CD4-positive, alpha-beta T cell treated with Interleukin-15 for 1 hour (primary cell): Measurements from ENCODE around the gene CEACAM3.

Experiments
- DNase-seq: peaks from one replicate; pipeline ENCODE4 v3.0.0-alpha.2; 2020

CEACAM3 gene

DNA sequence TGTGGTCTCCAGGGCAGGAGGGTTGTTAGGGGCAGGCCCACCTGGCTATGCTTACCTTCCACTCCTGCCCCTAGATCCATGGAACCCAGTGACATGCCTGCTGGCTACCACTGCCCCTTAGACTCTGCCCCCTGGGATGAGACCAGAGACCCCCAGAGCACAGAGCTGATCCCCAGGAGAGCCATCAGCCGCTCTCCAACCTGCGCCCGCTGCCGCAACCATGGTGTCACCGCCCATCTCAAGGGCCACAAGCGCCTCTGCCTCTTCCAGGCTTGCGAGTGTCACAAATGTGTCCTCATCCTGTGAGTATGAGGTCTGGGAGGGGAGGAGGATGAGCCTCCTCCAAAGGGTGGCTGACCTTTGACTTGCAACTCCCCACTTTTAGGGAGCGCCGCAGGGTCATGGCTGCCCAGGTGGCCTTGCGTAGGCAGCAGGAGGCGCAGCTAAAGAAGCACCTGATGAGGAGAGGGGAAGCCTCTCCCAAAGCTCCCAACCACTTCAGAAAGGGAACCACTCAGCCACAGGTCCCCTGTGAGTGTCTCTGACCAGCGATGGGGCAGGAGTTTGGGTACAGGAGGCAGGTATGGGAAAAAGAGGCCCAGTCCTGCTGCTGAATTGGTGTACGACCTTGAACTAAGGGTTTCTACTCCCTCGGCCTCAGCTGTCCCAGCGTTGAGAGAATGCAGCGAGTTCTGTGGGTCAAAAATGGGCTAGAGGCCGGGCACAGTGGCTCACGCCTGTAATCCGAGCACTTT is 51.1 kb downstream of the CEACAM3 start:
- DNase-seq: no peak

DNA sequence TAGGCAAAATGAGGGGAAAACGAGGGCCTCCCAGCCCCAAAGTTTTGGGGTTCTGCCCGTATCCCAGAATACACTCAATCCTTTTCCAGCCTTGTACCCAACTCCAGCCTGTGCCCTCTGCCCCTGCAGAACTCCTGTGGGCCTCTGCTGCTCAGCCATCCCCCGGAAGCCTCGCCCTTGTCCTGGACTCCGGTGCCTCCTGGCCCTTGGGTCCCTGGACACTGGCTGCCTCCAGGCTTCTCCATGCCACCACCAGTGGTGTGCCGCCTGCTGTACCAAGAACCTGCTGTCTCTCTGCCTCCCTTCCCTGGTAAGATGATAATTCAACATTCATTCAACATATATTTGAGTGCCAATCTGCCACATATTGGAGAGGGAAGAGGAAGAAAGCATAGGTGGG is 52.3 kb downstream of the CEACAM3 start:
- DNase-seq: no peak

DNA sequence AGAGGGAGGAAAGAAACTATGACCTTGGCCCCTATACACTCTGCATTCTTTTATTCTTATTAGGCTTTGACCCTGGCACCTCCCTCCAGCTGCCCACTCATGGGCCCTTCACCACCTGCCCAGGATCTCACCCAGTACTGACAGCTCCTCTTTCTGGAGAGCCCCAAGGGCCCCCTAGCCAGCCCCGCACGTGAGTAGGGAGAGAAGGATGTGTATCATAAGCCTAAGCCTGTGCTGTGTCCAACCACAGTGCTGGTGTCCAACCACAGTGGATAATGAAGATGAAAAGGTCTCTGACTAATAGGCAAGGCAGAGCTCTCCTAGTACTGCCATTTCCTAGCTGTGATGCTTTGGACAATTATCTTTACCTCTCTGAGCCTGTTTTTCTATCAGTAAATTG is 52.7 kb downstream of the CEACAM3 start:
- no peak for DNase-seq

DNA sequence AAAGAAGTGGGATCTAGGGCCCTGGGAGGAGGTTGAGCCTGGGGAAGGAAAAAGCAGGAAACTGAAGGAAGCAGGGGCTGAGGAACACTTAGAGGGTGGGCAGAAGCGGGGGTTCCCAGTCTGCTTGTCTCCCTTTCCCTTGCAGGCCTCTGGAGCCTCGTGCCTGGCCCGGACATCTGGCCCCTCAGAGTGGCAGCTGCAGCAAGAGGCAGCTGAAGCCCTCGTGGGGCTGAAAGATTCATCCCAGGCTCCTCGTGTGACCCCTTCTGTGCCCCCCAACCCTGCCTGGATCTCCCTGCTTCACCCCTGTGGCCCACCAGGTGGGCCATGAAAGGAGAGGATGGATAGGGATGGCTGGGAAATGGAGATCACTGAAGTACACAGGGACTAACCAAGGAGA is 54.0 kb downstream of the CEACAM3 start:
- DNase-seq: no peak

DNA sequence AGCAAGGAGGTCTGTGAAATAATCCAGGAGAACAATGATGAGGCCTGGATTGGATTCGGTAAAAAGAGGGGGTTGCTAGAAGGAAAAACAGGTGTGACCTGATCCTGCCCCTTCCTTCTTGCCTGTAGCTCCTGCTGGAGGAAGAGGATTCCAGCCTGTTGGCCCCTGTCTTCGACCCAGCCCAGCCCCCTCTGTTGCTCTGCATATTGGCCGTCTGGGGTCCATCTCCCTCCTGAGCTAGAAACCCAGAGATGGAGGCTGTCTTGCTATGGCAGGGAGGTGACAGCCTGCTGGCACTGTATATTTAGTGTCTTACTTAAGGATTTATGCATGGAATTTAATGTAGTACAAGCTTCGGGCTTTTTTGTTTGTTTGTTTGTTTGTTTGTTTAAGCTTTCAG is 55.1 kb downstream of the CEACAM3 start:
- no peak for DNase-seq

DNA sequence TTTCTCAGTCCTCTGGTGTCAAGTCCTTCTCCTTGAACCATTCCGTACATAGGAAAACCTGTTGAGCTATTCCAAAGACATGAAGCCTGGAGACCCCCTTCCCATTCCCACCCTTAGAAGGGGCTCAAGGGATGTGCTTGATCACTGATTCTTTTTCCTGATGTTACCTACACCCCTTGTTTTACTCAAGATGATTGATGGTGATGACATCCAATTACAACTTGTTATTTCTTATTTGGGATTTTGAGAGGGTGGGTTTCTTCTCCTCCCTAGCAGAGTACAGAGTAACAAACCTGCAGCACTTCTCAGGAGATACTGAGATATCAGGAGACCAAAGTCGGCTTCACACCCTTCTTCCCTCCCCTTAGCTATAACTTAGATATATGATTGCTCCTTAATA is 57.0 kb downstream of the CEACAM3 start:
- no peak for DNase-seq

DNA sequence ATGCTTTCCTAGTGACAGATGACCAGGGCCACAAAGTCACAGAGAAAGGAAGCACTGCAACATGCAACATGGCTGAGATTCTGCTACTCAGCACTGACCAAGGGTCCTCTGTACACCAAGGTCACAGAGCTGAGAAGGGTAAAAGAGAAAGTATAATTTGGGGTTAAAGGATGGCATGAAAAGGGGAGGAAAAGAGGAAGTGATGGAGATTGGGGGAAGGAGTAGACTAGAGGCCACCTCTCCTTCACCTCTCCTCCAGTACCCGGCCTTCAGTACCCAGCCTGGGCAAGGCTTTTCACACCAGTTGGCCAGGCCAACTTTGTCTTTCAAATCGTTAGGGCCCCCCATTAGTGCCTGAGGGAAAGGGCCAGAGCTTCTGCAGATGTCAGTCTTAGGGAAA is 57.4 kb downstream of the CEACAM3 start:
- no peak for DNase-seq

DNA sequence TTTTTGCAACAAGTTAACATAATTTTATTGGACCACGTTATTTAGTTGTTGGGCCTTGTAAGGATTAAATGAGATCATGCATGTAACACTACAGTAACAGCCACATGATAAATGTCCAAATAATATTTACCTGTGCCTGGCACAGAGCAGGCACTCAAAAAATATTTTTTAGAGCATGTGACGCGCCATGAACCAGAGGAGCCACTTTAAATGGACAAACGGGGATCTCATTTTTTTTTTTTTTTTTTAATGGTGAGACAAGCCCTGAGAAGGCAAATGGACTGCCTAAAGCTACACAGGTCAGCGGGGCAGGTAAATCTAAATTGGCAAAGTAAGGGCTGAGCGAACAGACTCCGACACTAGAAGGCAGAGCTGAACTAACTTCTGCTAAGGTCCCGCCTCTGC is 62.8 kb downstream of the CEACAM3 start:
- no peak for DNase-seq

DNA sequence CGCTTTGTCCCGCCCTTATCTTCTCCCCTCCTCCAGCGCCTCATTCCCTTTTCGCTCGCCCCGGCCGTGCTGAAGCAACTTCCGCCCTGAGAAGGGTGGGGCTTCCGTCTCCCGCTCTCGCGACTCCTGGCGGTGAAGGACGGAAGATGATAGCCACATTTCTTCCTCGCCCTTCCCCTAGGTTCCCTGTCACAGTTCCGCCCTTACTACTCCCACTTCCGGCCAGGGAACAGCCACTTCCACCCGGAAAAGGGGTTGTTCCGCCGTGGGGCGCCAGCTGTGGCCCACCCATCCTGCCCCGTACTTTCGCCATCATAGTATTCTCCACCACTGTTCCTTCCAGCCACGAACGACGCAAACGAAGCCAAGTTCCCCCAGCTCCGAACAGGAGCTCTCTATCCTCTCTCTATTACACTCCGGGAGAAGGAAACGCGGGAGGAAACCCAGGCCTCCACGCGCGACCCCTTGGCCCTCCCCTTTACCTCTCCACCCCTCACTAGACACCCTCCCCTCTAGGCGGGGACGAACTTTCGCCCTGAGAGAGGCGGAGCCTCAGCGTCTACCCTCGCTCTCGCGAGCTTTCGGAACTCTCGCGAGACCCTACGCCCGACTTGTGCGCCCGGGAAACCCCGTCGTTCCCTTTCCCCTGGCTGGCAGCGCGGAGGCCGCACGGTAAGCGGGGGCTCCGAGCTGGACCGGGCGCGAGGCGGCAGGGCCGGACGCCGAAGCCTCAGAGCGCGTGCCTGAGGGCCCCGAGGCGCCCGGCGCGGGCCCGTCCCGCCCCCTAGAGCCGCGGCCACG is 63.4 kb downstream of the CEACAM3 start, which contains the start of gene RPS19:
TSS of gene RPS19 (plus strand) at position 638 of the 801 bp plus-strand sequence. CDS start 520 bp downstream, outside the sequence.
- DNase-seq: peak; percentile 97

DNA sequence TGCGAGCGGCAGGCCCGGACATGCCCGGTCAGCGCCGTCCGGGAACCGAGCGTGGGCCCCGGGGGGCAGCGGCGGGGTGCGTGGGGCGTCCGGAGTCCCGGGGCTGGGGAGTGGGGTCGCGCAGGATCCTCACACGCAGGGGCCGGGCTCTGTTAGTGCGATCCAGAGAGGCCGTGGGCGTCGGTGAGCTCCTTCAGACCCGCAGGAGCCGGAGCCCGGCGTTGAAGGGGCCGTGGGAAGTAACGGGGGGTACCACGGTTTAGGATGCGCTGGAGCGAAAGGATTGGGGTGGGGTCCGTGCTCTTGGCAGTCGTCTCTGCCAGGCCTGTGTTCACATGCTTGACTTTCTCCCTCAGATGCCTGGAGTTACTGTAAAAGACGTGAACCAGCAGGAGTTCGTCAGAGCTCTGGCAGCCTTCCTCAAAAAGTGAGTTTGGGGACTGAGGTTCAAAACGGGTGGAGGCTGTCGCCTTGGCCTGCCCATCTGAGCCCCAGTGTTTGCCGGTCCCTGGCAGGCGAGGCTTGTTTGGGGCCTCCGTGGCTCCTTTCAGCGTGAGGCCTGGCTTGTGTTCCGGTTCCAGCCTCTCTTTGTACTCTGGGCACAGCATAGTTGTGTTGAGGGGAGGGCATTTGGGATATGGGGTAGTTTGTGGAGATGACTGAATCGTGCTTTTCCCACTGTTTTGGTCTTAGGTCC is 64.2 kb downstream of the CEACAM3 start:
- no peak for DNase-seq
